Type B pancreatic cell (in vitro differentiated cells): ENCODE measurements around the gene SMAD7. TPM values are rescaled to one million over a fixed set of nuclear protein-coding genes. Genes with fewer than 3 reads are reported as not detected.

ENCODE experiments used
- DNase-seq: peaks from one replicate; pipeline ENCODE4 v3.0.0; 2021; ENCODE audit warnings: mixed read lengths; ENCODE audit not compliant: unreplicated experiment; ENCODE audit errors: extremely low spot score
- H3K27ac Mint-ChIP-seq: 2 replicates; pipeline ENCODE4 v1.8.0; 2021; ENCODE audit warnings: mild to moderate bottlenecking, mixed read lengths
- H3K27me3 Mint-ChIP-seq: 2 replicates; pipeline ENCODE4 v1.8.0; 2021; ENCODE audit warnings: mixed read lengths
- H3K36me3 Mint-ChIP-seq: 2 replicates; pipeline ENCODE4 v1.8.0; 2021; ENCODE audit warnings: mixed read lengths
- H3K4me1 Mint-ChIP-seq: one replicate; pipeline ENCODE4 v1.8.0; 2021; ENCODE audit warnings: mixed read lengths; ENCODE audit not compliant: unreplicated experiment
- H3K4me3 Mint-ChIP-seq: 2 replicates; pipeline ENCODE4 v1.8.0; 2021; ENCODE audit warnings: mild to moderate bottlenecking, mixed read lengths
- H3K9me3 Mint-ChIP-seq: 2 replicates; pipeline ENCODE4 v1.8.0; 2021; ENCODE audit warnings: mixed read lengths
- CTCF ChIP-seq: fragments of 200-600 bp; sonication (generic); conservative IDR thresholded peaks from 2 replicates; pipeline ENCODE4 v1.5.0; 2021; ENCODE audit warnings: antibody characterized with exemption, mild to moderate bottlenecking
- total RNA-seq: library from RNA; stranded (reverse); gene quantifications from 2 replicates; pipeline ENCODE4 v1.2.1, GENCODE V29; 2021; ENCODE audit warnings: low replicate concordance

Gene SMAD7
- total RNA-seq, 1 donor from 2014 or later, result 17.8 TPM

GRCh38 chr18:48882379-48882778 lies 68.4 kb downstream of the SMAD7 start:
- no peak for TF ChIP-seq CTCF
- H3K9me3 Mint-ChIP-seq, result peaks cover 11% of the 10 kb centered on the region
- DNase-seq, result no peak

GRCh38 chr18:48880931-48881330 lies 69.8 kb downstream of the SMAD7 start:
- peaks cover 7% of the 10 kb centered on the region for H3K4me1 Mint-ChIP-seq
- DNase-seq, result no peak
- H3K9me3 Mint-ChIP-seq, result peaks cover 11% of the 10 kb centered on the region
- no peaks in the 10 kb centered on the region for H3K27me3 Mint-ChIP-seq
- H3K36me3 Mint-ChIP-seq, result peaks cover 4% of the 10 kb centered on the region
- no peak for TF ChIP-seq CTCF
- no peak overlapping the region for H3K4me3 Mint-ChIP-seq
- no peak overlapping the region for H3K27ac Mint-ChIP-seq

More at GRCh38 chr18:48882379-48882778, 68.4 kb downstream of the SMAD7 start:
- H3K4me3 Mint-ChIP-seq, result no peak overlapping the region
- H3K27me3 Mint-ChIP-seq, result no peaks in the 10 kb centered on the region
- no peak overlapping the region for H3K27ac Mint-ChIP-seq
- H3K4me1 Mint-ChIP-seq, result peaks cover 7% of the 10 kb centered on the region
- peaks cover 4% of the 10 kb centered on the region for H3K36me3 Mint-ChIP-seq

GRCh38 chr18:48879008-48879431 lies 71.7 kb downstream of the SMAD7 start:
- H3K36me3 Mint-ChIP-seq, result peaks cover 4% of the 10 kb centered on the region
- H3K27me3 Mint-ChIP-seq, result no peaks in the 10 kb centered on the region
- no peak for TF ChIP-seq CTCF
- no peak for DNase-seq
- peak overlapping the region; percentile 92 for H3K27ac Mint-ChIP-seq
- peaks cover 11% of the 10 kb centered on the region for H3K9me3 Mint-ChIP-seq
- peaks cover 7% of the 10 kb centered on the region for H3K4me1 Mint-ChIP-seq
- H3K4me3 Mint-ChIP-seq, result peak overlapping the region; percentile 60

- Mint-ChIP-seq H3K4me1 (peaks cover 7% of the 10 kb centered on the region), H3K27me3 (no peaks in the 10 kb centered on the region)
- TF ChIP-seq CTCF, result no peak
Observed at GRCh38 chr18:48878471-48878870, 72.3 kb downstream of the SMAD7 start.

GRCh38 chr18:48877941-48878340 lies 72.8 kb downstream of the SMAD7 start:
- Mint-ChIP-seq H3K9me3 (peaks cover 11% of the 10 kb centered on the region), H3K4me3 (no peak overlapping the region), H3K27me3 (no peaks in the 10 kb centered on the region), H3K27ac (no peak overlapping the region), H3K36me3 (peaks cover 4% of the 10 kb centered on the region), H3K4me1 (peaks cover 11% of the 10 kb centered on the region)
- DNase-seq, result no peak
- no peak for TF ChIP-seq CTCF

More at GRCh38 chr18:48878471-48878870, 72.3 kb downstream of the SMAD7 start:
- DNase-seq, result no peak
- Mint-ChIP-seq H3K36me3 (peaks cover 4% of the 10 kb centered on the region), H3K4me3 (peak overlapping the region; percentile 60), H3K9me3 (peaks cover 11% of the 10 kb centered on the region), H3K27ac (peak overlapping the region; percentile 92)

- Mint-ChIP-seq H3K36me3 (peaks cover 4% of the 10 kb centered on the region), H3K27ac (no peak overlapping the region), H3K9me3 (peaks cover 6% of the 10 kb centered on the region), H3K4me1 (peaks cover 19% of the 10 kb centered on the region), H3K27me3 (no peaks in the 10 kb centered on the region), H3K4me3 (no peak overlapping the region)
- TF ChIP-seq CTCF, result no peak
- no peak for DNase-seq
Observed at GRCh38 chr18:48876590-48876989, 74.2 kb downstream of the SMAD7 start.
